GM12878 (cell line): ENCODE measurements around the gene MYO7A. TPM values are rescaled to one million over a fixed set of nuclear protein-coding genes. Genes with fewer than 3 reads are reported as not detected.

Experiments used
- ATAC-seq: fragments of 200-7000 bp; cut with Tn5 transposase; 3 replicates; pipeline ENCODE4 v1.9.1; 2020; ENCODE audit warnings: mild to moderate bottlenecking, moderate library complexity
- BruUV-seq: library from RNA; stranded (reverse); fragments of 400-500 nt; replicated peaks from 2 replicates; lab custom pipeline; 2021; lab: Mats Ljungman, UMichigan
- CTCF ChIA-PET: fragments of 300-600 bp; sonication (Branson Sonifier 250); formaldehyde crosslinking; extraction: SDS; loops from one replicate; lab custom pipeline; 2021; ENCODE audit warnings: inconsistent platforms; lab: Yijun Ruan, JAX
- POLR2A ChIA-PET: fragments of 350-600 bp; formaldehyde crosslinking; extraction: SDS; loops from one replicate; lab custom pipeline; 2021; ENCODE audit warnings: inconsistent platforms; lab: Charles Lee
- RAD21 ChIA-PET: fragments of 300-600 bp; sonication (Branson Sonifier 250); formaldehyde crosslinking; loops from one replicate; lab custom pipeline; 2023; ENCODE audit warnings: antibody characterized with exemption; ENCODE audit not compliant: unreplicated experiment; lab: Charles Lee
- SMC1A ChIA-PET: fragments of 300-600 bp; sonication (Branson Sonifier 250); formaldehyde crosslinking; loops from one replicate; lab custom pipeline; 2023; ENCODE audit not compliant: unreplicated experiment, uncharacterized antibody; lab: Charles Lee
- DNase-seq: peaks from one replicate; pipeline ENCODE4 v3.0.0-alpha.2; 2011; ENCODE audit warnings: low read depth, low spot score
- FAIRE-seq: peaks from 3 replicates; lab custom pipeline; 2011; peaks lifted over from hg19 to GRCh38; lab: Jason Lieb, UNC
- H2AFZ ChIP-seq: 2 replicates; pipeline ENCODE4 v1.6.0; 2011; ENCODE audit warnings: low read depth, low read length, control low read depth; ENCODE audit not compliant: control insufficient read depth
- H3K27ac ChIP-seq: 2 replicates; pipeline ENCODE4 v1.5.1; 2011; ENCODE audit warnings: control low read depth; ENCODE audit not compliant: control insufficient read depth, insufficient read depth
- H3K27me3 ChIP-seq, 2 experiments: replicated peaks in 1 of 2; 2 replicates each; pipeline versions ENCODE4 v1.6.0 to v1.6.1; 2011; ENCODE audit warnings: low read length in 1 of 2; ENCODE audit not compliant: control insufficient read depth in 2 of 2, insufficient read depth in 2 of 2
- H3K36me3 ChIP-seq, 2 experiments: 2 replicates each; pipeline ENCODE4 v1.5.1; 2011; ENCODE audit warnings: low read length in 1 of 2; ENCODE audit not compliant: control insufficient read depth in 2 of 2, insufficient read depth in 2 of 2
- H3K4me1 ChIP-seq: 2 replicates; pipeline ENCODE4 v1.6.1; 2011; ENCODE audit warnings: mild to moderate bottlenecking, low read length, moderate library complexity, mixed read lengths; ENCODE audit not compliant: control insufficient read depth, insufficient read depth
- H3K4me2 ChIP-seq: 2 replicates; pipeline ENCODE4 v1.6.0; 2011; ENCODE audit warnings: control low read depth; ENCODE audit not compliant: control insufficient read depth, insufficient read depth
- H3K4me3 ChIP-seq: fragments of 200-600 bp; sonication (generic); 2 replicates; pipeline ENCODE4 v1.5.1; 2016
- H3K79me2 ChIP-seq: 2 replicates; pipeline ENCODE4 v1.6.0; 2011; ENCODE audit warnings: low read length; ENCODE audit not compliant: control insufficient read depth, insufficient read depth
- H3K9ac ChIP-seq: 2 replicates; pipeline ENCODE4 v1.8.0; 2011; ENCODE audit warnings: low read length, control low read depth, mixed read lengths; ENCODE audit not compliant: control insufficient read depth, insufficient read depth
- H3K9me3 ChIP-seq: replicated peaks from 3 replicates; pipeline ENCODE4 v1.5.1; 2011; ENCODE audit warnings: mild to moderate bottlenecking, low read length; ENCODE audit not compliant: control insufficient read depth, insufficient read depth
- H4K20me1 ChIP-seq: 2 replicates; pipeline ENCODE4 v1.6.0; 2011; ENCODE audit not compliant: control insufficient read depth, insufficient read depth
- CREB1 ChIP-seq: IDR thresholded peaks from 2 replicates; pipeline ENCODE4 v1.6.1; 2012; ENCODE audit warnings: low read depth, mild to moderate bottlenecking, inconsistent platforms
- CTCF ChIP-seq, 3 experiments: IDR thresholded peaks in 2 of 3; conservative IDR thresholded peaks in 1 of 3; 2 replicates each; pipeline ENCODE4 v1.5.1; 2011; ENCODE audit warnings: low read depth in 3 of 3, low read length in 3 of 3, mild to moderate bottlenecking in 3 of 3, control low read depth in 2 of 3, moderate library complexity in 2 of 3, inconsistent platforms in 1 of 3, mixed read lengths in 1 of 3; ENCODE audit not compliant: control insufficient read depth in 2 of 3, insufficient read depth in 1 of 3; ENCODE audit errors: extremely low read depth in 1 of 3
- EED ChIP-seq: sonication (generic); IDR thresholded peaks from 2 replicates; pipeline ENCODE4 v1.6.1; 2016; ENCODE audit warnings: antibody characterized with exemption, low read depth
- IKZF2 ChIP-seq, 2 experiments: fragments of 450-650 bp; IDR thresholded peaks; 2 replicates each; pipeline ENCODE4 v1.6.1; 2017; ENCODE audit warnings: mild to moderate bottlenecking in 2 of 2, moderate library complexity in 2 of 2
- IRF3 ChIP-seq: fragments of 450-650 bp; IDR thresholded peaks from 2 replicates; pipeline ENCODE4 v1.6.1; 2014; ENCODE audit warnings: mild to moderate bottlenecking
- IRF4 ChIP-seq: IDR thresholded peaks from 2 replicates; pipeline ENCODE4 v1.6.1; 2011; ENCODE audit warnings: low read depth, low read length
- KDM1A ChIP-seq: fragments of 200-600 bp; sonication (generic); IDR thresholded peaks from 2 replicates; pipeline ENCODE4 v1.6.1; 2016; ENCODE audit warnings: borderline replicate concordance
- KLF5 ChIP-seq: fragments of 450-650 bp; IDR thresholded peaks from 2 replicates; pipeline ENCODE4 v1.6.1; 2014; ENCODE audit warnings: mild to moderate bottlenecking; ENCODE audit not compliant: partially characterized antibody
- MTA2 ChIP-seq: fragments of 450-650 bp; IDR thresholded peaks from 2 replicates; pipeline ENCODE4 v1.6.1; 2016; ENCODE audit warnings: low read depth, mild to moderate bottlenecking, moderate library complexity
- MXI1 ChIP-seq: fragments of 150-350 bp; IDR thresholded peaks from 2 replicates; pipeline ENCODE4 v1.6.1; 2011; ENCODE audit warnings: low read depth, mild to moderate bottlenecking, inconsistent platforms, low read length, improper control_type of control experiment
- NFYA ChIP-seq: IDR thresholded peaks from 2 replicates; pipeline ENCODE4 v1.6.1; 2011; ENCODE audit warnings: low read depth, mild to moderate bottlenecking, low read length, improper control_type of control experiment, borderline replicate concordance
- NR2F1 ChIP-seq: fragments of 450-650 bp; conservative IDR thresholded peaks from 2 replicates; pipeline ENCODE4 v1.6.1; 2017; ENCODE audit warnings: mild to moderate bottlenecking
- POLR2AphosphoS5 ChIP-seq: IDR thresholded peaks from 2 replicates; pipeline ENCODE4 v1.6.1; 2011; ENCODE audit warnings: mild to moderate bottlenecking, low read length, inconsistent platforms
- SIX5 ChIP-seq: IDR thresholded peaks from 2 replicates; pipeline ENCODE4 v1.6.1; 2011; ENCODE audit warnings: mild to moderate bottlenecking, low read depth, low read length, moderate library complexity; ENCODE audit not compliant: severe bottlenecking
- SP1 ChIP-seq: IDR thresholded peaks from one replicate; pipeline ENCODE4 v1.6.1; 2011; ENCODE audit warnings: low read depth, low read length
- SPI1 ChIP-seq: IDR thresholded peaks from 2 replicates; pipeline ENCODE4 v1.6.1; 2011; ENCODE audit warnings: low read depth, mild to moderate bottlenecking, low read length, moderate library complexity, borderline replicate concordance; ENCODE audit not compliant: insufficient read depth
- SRF ChIP-seq, 2 experiments: IDR thresholded peaks; 2 replicates each; pipeline ENCODE4 v1.6.1; 2011; ENCODE audit warnings: low read depth in 2 of 2, low read length in 2 of 2, mild to moderate bottlenecking in 1 of 2, moderate library complexity in 1 of 2
- STAT1 ChIP-seq: fragments of 450-650 bp; conservative IDR thresholded peaks from 2 replicates; pipeline ENCODE4 v1.6.1; 2014; ENCODE audit warnings: antibody characterized with exemption, mild to moderate bottlenecking
- WRNIP1 ChIP-seq: IDR thresholded peaks from 2 replicates; pipeline ENCODE4 v1.6.1; 2011; ENCODE audit warnings: low read depth, low read length, improper control_type of control experiment, borderline replicate concordance
- ZSCAN29 ChIP-seq: fragments of 450-650 bp; IDR thresholded peaks from 2 replicates; pipeline ENCODE4 v1.6.1; 2017; ENCODE audit warnings: mild to moderate bottlenecking, moderate library complexity
- WGBS: methylation state at CpG from one replicate; pipeline ENCODE4 v1.1.6; 2016; ENCODE audit warnings: low lambda C conversion rate; ENCODE audit not compliant: insufficient replicate concordance, insufficient coverage; ENCODE audit errors: missing lambda C conversion rate; 5-methylcytosine and 5-hydroxymethylcytosine counted together
- in situ Hi-C: fragments of 300-500 bp; cut with MboI; formaldehyde crosslinking; loops from 9 replicates; pipeline ENCODE4 v1.14.3; 2018; ENCODE audit warnings: mixed read lengths
- intact Hi-C: fragments of 100-400 bp; cut with micrococcal nuclease; formaldehyde crosslinking; loops from one replicate; pipeline ENCODE4 v1.14.2; 2022; ENCODE audit not compliant: unreplicated experiment
- polyA plus RNA-seq, 11 experiments: library from polyadenylated mRNA; depleted of rRNA in 4 of 11; unstranded in 6 of 11; stranded (reverse) in 5 of 11; fragments of >200 nt; fragmentation: Nextera tagmentation in 4 of 11; fragmentation: Illumina TruSeq in 1 of 11; extraction: Ambion mirVana in 4 of 11; extraction: Trizol in 1 of 11; gene quantifications; 1 replicate in 1 of 11; 2 replicates in 10 of 11; pipeline versions ENCODE4 v1.2.1 to v1.2.3, GENCODE V29; 2011 to 2016; ENCODE audit warnings: inconsistent platforms in 2 of 11, missing spikeins in 2 of 11, low read depth in 1 of 11
- total RNA-seq, 4 experiments: library from RNA; depleted of rRNA in 3 of 4; stranded (reverse); fragments of >200 nt in 3 of 4; fragmentation: Illumina TruSeq in 1 of 4; extraction: Trizol in 1 of 4; gene quantifications; 2 replicates each; pipeline versions ENCODE4 v1.2.1 to v1.2.3, GENCODE V29; 2013 to 2021

MYO7A gene
- total and polyA plus RNA-seq, 10 of the 15 experiments (the other 5 are each of a cell fraction or from before 2014, with no cell fraction given): 0.01 to 0.21 (median 0.04) TPM; not detected in 6

- CTCF ChIA-PET: interaction anchor here (0.9 kb wide), 1 partner anchor 36 kb away, joined by 3 read pairs; no protein-coding TSS in a partner anchor
- H2AFZ ChIP-seq: no peak overlapping the region
- no peaks in the 10 kb centered on the region for H3K36me3 ChIP-seq
- in situ Hi-C loops: no loop called here
- no peaks in the 10 kb centered on the region for H3K79me2 ChIP-seq
- TF ChIP-seq IRF4: no peak
- no peak for TF ChIP-seq SRF (IDR thresholded peaks at IDR 0.05; ENCODE audit: low read depth in 2 of 2, low read length in 2 of 2)
- no peak for TF ChIP-seq CREB1
- no peak for TF ChIP-seq SP1
- TF ChIP-seq SPI1: no peak
- no peak for TF ChIP-seq SIX5
- TF ChIP-seq POLR2AphosphoS5: no peak
- TF ChIP-seq IRF3: no peak
- no peak for TF ChIP-seq CTCF (IDR thresholded peaks at IDR 0.05 in 2 of 3, conservative IDR thresholded peaks at IDR 0.05 in 1 of 3; ENCODE audit: control insufficient read depth in 2 of 3, extremely low read depth in 1 of 3, insufficient read depth in 1 of 3, low read depth in 3 of 3, low read length in 3 of 3)
- TF ChIP-seq ZSCAN29: no peak
- no peak for TF ChIP-seq NR2F1
- TF ChIP-seq IKZF2 (IDR thresholded peaks at IDR 0.05): no peak
- no peak for TF ChIP-seq EED
- TF ChIP-seq KLF5: no peak
- no peak for TF ChIP-seq MXI1
- no peak for TF ChIP-seq STAT1
- no peak for TF ChIP-seq NFYA
- TF ChIP-seq MTA2: no peak
- no peak for TF ChIP-seq KDM1A
- no peak for TF ChIP-seq WRNIP1
- POLR2A ChIA-PET: no interaction called here
- RAD21 ChIA-PET: no interaction called here
- no peak overlapping the region for H3K27ac ChIP-seq
- BruUV-seq: no TSS peak
- peaks cover 14% of the 10 kb centered on the region for H3K4me1 ChIP-seq
- SMC1A ChIA-PET: no interaction called here
- DNase-seq: no peak
- intact Hi-C loops: no loop called here
- H3K4me2 ChIP-seq: no peak overlapping the region
- H3K9me3 ChIP-seq: no peaks in the 10 kb centered on the region; the same call in 2 of the 3 replicates
- no peaks in the 10 kb centered on the region for H3K27me3 ChIP-seq
- WGBS: 58% methylated on average over 25 of the region's 25 CpGs
- H3K9ac ChIP-seq: no peak overlapping the region
- H4K20me1 ChIP-seq: no peaks in the 10 kb centered on the region
- FAIRE-seq: no peak
- no peak overlapping the region for H3K4me3 ChIP-seq
- ATAC-seq: no peak
These were observed 43.4 kb upstream of the MYO7A start for GRCh38 chr11:77084581-77085191.
